NCI-H2227 (cell line): ENCODE results near the gene SLC7A7.
"Not testable (repeated sequence)": the region's sequence is repeated elsewhere in the genome, so short reads cannot be mapped to it uniquely, and the experiment has no call there.

ENCODE experiments used
- DNase-seq: peaks from one replicate; lab custom pipeline; 2025; ENCODE audit not compliant: unreplicated experiment; lab: John Stamatoyannopoulos, UW

SLC7A7 gene

DNA sequence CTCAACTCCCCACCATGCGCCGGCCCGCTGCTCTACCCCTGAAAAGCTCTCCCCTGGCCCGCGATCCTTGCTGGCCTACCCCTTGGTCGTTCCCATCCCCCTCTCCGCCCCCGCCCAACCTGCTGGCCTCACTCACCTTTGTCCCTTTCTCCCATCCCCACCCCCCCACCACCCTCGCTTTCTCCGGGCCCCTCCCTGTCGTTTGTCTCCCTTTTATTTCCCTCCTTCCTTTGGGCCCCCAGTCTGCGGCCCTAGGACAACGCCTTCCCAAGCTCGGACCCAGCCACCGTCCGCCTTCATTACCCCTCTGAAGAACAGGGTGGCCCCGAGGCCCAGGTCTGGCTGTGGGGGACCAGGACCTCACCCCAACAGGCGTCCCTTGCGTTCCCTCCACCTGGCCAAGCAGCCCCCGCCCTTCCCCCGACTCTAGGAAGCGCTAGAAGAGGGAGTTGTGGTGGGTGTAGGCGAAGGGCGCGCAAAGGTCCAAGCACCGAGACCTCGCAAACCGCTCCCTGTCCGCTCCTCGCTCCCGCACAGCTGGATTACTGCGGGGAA, 6.9 kb upstream of the SLC7A7 start:
- no peak for DNase-seq

DNA sequence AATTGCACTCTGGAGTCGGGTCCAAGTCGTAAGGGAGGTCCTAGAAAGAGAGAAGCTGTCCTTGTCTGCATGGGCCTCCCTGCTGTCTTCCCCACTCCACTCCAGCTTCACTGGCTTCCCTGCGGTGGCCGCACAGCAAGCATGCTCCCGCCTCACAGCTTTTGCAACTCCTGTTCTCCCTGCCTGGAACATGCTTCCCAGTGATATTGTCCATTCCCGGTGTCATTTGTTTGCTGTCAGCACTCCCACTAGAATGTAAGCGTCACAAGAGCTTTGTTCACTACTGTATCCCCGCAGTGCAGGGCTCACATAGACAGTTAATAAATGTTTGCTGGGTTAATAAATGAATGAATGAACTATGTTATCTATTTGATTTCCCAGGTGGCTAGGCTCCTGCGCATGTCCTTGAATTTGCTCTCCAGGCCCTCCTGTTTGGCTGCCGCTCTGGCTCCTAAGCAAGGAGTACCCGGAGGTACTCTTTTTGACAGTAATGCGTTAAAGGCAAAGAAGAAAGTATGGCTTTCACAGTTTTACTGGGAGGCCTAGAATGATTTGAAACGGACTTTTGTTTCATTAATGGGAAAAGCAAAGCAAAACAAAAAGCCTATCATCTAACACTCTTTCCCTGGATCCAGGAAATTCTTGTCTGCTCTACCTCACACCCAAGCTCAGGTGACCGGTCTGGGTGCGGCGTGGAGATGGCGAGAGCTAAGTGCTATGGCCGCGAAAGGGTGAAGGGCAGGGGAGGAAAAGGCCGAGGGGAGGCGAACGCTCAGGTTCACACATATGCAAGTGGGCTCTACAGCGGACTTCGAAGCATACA, 6.2 kb upstream of the SLC7A7 start:
- no peak for DNase-seq

DNA sequence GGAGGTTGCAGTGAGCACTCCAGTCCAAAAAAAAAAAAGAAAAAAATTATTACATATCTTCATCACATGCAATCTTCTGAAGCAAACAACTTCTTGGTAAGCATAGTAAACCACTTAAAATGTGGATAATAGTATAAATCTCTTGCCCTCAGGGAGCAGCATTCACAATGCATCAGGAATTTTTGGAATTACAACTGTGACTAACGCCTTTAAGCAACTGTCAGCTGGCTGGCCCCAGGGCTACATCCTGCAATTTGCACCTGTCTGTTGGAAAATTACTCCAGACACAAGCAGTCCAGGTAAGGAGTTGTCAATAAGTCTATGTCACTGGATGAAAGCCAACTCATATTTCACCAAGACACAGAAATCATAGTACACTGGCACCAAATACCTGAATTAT, 5.5 kb upstream of the SLC7A7 start:
- no peak for DNase-seq

DNA sequence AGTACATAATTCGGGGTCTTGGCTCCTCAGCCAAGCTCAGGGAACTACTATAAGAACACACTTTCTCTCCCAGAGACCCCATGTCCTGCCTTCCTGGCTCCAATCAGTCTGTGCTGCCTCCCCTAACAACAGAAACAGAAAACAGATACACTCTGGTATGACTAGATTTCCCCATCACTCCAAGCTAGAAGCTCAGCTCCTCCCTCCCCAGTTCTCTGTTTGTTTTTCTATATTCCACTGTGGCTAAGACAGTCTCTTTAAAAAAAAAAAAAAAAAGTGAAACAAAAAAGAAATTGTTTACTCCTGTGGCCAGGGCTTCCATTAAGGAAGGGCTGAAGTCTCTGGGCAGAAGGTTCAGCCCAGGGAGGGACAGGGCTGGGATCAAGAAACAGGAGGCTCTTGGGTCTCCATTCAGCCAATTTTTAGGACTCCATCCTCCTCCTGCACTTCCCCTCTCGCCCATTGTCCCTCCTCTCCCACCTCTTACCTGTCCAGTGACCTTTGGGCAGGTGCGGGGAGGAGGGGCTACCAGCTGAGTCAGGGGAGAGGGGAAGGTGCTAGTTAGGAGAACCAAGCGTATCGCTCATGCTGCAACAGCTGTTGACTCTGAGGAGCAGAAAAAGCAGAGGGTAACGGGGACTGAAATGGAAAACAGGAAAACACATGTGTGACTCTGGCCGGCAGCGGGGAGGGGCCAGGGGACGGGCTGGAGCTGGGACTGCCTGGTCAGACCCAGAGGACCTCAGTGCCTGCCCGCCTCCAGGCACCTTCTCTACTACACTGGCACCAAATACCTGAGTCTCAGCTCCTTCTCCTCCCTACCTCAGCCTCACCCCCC, 4.1 kb upstream of the SLC7A7 start:
- DNase-seq = no peak

DNA sequence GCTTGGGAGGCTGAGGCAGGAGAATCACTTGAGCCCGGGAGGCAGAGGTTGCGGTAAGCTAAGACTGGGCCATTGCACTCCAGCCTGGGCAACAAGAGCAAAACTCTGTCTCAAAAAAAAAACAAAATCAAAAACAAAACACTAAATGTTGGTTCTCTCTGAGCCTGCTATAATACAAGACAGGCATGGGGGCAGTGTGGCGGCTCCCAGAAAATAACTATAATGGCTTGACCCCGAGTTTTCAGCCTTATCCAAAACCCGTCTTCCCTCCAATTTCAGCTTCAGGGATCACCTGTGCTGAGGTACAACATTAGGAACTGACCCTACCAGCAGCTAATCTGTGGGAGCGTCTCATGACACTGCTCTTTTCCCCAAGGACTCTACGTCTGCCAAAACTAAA, 862 bp downstream of the SLC7A7 start:
- DNase-seq = no peak

DNA sequence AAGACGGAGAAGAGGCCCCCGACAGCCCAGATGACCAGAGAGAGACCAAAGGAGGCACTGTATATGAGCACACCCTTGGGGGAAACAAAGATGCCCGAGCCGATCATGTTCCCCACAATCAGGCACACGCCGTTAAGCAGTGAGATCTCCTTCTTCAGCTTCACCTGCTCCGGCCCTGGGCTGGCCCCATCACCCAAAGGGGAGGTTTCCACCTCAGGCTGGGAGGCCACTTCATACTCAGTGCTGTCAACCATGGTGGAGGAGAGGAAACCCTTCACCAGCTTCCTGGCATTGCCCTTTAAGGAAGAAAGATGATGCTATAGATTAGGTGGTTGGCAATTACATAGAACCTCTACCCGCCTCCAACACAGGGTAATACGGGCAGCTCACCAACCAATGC, 2.1 kb downstream of the SLC7A7 start:
- no peak for DNase-seq

DNA sequence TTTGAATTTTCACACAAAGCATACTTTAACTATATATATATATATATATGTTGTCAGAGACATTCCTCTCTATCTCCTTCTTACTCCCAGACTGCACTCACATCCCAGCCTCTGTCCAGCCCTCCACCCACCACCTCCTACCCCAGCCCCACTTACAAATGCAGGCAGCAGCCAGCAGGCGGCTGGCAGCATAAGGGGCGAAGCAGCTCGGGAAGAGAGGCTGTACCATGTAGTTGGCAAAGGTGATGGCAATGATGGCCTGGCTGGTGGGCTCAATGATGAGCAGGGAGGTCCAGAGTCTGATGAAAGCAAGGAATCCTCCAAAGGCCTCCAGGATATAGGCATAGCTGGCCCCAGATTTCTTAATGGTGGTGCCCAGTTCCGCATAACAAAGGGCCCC, 2.5 kb downstream of the SLC7A7 start:
- DNase-seq = no peak

DNA sequence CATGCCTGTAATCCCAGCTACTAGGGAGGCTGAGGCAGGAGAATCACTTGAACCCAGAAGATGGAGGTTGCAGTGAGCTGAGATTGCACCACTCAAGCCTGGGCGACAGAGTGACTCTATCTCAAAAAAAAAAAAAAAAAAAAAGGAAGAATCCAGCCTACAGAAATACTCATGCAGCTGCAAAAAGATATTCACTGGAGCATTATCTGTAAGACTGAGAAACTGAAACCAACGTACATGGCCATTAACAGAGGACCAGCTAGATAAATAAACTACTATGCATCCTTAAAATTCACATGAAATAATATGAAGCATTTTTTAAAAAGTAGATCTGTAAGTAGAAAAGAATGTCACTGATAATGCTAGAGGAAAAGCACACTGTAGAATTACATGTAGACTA, 3.5 kb downstream of the SLC7A7 start:
- DNase-seq = no peak

DNA sequence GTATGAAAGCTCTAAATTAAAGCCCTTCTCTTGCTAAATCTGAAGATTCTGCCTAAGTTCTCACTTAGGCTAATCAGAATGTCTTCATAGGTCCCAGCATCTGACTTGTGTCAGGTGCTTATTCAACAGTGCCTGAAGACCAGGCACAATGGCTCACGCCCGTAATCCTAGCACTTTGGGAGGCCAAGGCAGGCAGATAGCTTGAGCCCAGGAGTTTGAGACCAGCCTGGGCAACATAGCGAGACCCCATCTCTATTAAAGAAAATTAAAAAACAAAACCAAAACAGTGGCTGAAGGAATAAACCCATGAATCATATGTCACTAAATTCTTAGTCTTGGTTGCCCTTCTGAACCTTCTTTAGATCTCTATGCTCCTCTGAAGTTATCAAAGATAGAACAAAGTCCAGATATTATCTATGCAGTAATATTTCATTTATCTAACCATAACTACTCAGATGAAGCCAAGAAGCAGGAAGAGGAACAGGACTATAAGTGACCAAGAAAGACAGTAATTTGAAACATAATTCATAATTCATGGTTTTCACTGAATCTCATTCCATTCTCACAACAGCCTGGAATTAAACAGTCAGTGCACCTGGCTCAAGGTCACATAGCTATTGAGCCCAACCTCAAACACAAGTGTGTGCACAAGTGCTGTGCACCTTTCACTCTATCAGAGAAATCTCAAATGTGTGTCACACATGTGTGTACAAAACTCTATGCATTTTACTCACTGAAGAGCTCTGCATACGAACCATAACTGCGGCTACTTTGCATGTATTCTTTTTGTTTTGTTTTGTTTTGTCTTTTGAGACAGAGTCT, 6.6 kb downstream of the SLC7A7 start:
- DNase-seq = no peak

DNA sequence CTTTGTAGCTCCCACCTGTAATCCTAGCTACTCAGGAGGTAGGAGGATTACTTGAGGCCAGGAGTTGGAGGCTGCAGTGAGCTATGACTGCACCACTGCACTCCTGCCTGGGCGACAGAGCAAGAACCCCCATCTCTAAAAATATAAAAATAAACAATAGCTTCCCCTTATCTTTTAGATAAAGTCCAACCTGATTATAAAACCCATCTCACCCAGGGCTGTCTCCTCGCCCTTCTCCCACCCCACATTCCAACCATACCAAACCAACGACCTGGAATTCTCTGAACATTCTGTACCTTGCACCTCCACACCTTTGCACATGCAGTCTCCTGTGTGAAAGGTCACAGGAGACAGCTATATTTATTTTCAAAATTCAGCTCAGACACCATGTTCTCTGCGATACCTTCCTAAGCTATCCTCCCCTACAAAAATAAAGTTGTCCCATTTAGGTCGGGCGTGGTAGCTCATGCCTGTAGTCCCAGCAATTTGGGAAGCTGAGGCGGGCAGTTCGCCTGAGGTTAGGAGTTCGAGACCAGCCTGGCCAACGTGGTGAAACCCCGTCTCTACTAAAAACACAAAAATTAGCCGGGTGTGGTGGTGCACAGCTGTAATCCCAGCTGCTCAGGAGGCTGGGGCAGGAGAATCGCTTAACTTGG, 7.7 kb downstream of the SLC7A7 start:
- no peak for DNase-seq

DNA sequence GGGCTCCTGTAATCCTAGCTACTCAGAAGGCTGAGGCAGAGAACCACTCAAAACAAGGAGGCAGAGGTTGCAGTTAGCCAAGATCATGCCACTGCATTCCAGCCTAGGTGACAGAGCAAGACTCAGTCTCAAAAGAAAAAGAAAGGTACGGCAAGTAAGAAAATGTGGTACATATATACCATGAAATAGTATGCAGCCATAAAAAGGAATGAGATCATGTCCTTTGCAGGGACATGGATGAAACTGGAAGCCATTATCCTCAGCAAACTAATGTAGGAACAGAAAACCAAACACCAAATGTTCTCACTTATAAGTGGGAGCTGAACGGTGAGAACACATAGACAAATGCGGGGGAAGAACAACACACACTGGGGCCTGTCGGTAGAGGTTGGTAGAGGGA, 10.0 kb downstream of the SLC7A7 start:
- not testable (repeated sequence) for DNase-seq

DNA sequence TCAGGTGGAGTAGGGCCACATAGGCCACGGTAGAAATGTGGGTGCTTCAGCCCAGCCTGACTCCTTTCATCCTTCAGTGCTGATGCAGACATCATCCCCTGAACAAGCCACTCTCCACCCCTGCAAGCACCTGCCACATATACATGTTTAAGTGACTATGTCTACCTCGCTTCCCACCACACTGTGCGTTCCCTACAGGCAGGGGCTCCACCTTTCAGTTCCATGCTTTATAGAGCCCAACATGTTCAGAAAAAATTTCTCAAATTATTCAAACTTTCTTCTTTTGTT, 11.6 kb downstream of the SLC7A7 start:
- DNase-seq = no peak

DNA sequence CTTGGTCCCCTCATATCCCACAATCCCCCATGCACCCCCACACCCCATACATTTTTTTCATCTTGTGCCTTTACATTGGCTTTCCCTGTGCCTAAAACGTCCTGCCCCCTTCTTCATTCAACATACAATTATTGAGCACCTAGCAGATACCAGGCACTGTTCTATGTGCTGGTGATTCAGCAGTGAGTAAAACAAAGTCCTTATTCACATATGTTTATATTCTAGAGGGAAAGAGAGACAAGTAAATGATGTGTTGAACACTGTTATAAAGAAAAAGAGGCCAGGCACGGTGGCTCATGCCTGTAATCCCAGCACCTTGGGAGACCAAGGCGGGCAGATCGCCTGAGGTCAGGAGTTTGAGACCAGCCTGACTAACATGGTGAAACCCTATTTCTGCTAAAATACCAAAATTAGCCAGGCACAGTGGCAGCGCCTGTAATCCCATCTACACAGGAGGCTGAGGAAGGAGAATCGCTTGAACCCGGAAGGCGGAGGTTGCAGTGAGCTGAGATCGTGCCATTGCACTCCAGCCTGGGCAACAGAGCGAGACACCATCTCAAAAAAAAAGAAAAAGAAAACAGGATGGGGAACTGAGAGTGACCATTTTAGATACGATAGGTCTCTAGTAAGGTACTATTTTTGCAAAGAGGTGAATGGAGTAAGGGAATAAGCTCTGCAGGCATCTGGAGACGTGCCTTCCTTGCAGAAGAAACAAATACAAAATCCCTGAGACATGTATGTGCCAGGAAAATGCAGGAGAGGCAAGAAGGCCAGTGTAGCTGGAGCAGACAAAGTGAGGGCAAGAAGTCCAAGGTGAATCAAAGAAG, 12.2 kb downstream of the SLC7A7 start:
- DNase-seq = no peak

DNA sequence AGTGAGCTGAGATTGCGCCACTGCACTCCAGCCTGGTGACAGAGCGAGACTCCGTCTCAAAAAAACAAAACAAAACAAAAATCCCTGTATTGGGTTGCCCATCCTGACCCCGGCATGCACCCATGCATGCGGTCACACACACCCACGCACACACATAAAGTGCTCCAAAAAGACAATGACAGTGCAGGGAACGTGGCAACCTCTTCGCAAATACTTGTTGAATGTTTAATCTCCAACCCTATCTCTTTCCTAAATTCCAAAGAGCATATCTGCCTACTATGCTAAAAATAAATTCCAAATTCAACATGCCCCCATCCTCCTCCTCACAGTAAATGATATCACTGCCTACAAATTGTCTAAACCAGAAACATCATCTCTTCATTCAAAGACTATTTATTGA, 13.5 kb downstream of the SLC7A7 start:
- DNase-seq = no peak

DNA sequence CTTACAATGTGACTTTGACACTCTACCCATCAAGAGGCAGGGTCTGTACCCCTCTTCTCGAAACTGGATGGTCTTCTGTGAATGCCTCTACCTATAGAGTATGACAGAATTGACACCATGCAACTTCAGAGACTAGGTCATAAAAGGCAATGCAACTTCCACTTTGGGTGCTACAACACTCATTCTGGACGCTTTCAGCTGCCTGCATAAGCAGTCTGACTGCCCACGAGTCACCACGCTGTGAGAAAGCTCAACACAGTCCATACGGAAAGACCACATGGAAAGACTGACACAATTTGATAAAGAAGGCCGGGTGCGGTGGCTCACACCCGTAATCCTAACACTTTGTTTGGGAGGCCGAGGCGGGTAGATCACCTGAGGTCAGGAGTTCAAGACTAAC, 14.9 kb downstream of the SLC7A7 start:
- no peak for DNase-seq

DNA sequence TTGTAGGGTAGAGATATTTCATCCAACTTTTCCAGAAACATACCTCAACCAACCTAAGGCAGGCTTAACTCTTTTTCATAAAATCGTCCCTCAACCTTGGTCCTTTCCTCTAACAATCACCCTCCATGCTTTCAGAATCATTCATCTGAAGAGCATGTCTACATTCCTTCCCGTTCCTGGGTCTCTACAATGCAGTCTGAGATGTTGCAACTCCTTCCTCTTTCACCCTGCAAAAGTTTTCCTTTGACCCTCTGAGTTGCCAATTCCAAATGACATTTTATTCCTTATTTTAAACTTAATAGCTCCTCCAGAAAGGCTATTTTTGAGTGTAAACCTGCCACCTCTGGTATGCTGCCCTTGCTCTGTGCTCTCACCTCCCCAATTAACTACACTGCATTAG, 16.7 kb downstream of the SLC7A7 start:
- no peak for DNase-seq

DNA sequence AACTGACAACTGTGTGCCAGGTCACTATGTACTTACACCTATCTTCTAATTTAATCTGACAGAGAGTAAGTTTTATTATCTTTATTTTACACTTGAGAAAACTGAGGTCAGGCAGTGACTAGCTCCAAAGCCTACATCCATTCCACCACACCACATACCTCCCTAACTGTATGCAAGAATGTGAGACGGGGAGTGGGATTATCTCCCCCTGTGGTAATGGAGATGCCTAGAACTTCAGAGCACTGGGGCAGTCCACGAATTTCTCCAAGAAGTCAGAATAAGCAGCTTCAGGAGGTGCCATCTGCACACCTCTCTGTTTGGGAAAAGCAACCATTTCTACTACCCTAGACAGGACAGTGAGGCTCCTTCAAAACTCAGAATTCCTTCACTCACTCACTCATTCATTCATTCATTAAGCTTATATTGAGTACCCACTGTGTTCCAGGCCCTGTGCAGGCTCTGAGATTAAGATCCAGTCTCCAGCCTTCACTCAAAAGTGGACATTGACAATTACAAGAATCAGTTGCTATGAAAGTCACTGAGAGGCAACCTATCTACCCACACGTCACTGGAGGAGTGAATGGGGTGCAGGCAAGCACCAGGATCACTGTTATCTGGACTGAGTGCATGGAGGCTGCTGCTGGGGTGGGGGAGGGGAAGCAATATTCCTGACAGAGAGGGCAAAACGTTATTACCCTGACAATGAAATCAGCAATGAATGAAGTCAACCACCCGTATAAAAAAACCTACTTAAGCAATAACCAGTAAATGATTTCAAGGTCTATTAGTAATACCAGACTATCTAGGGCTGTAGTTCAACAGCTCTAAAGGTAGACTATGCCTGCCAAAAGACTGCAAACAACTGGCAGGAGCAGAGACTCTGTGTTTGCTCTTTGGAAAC, 18.0 kb downstream of the SLC7A7 start:
- no peak for DNase-seq

DNA sequence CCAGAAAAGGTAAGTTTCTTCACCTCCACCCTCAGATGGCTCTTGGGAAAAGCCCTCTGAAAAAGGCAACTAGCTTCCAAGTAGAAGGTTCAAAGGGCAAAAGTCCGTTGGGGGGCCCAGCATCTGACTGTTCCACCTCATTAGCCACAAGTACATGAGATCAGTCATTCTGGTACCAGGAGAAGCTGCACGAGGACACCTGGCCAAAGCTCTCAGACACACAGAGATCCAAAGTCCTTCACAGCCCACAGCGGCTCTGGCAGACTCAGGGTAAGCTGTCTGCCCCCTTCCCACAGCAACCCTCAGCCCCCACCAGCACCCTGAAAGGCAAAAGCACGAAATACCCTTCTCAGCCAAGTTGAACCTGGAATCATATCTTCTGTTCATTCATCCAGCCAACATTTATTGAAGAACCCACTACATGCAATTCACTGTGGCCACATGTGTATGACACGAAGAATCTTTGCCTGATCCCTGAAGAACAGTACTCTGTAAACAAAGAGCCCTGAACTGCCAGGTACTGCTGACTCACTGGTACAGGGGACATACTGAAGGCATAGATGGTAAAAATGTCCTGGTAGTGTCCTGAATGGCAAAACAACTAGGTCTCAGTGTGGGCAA, 19.0 kb downstream of the SLC7A7 start:
- no peak for DNase-seq

DNA sequence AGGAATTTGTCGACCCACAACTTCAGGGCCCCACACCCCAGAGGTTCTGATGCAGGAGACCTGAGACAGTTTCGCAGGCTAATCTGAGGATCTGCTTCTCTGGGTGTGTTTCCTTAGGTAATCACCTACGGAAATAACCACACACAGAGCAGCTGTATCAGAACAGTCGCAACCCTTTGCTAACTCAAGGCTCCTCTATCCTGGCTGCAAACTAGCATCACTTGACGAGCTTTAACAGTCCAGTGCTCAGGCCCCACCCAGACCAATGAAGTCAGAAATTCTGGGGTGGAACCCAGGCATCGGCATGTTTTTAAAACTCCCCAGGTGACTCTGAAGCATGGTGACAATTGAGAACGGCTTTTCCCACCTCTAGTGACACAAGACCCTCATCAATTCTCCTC, 20.7 kb downstream of the SLC7A7 start:
- no peak for DNase-seq
